ENCODE measurements around the gene CHERP.

GRCh38 chr19:16470911-16471811, 71.1 kb downstream of the CHERP start:
- TF ChIP-seq CTCF (IDR thresholded peaks at IDR 0.05) (no peak), POLR2A (IDR thresholded peaks at IDR 0.05) (peak in 1 of 2 donors; percentile 11)

Data from Peyer's patch (tissue), 4 donors.